CD4-positive, alpha-beta T cell treated with Interleukin-6 for 4 hours (primary cell): Measurements from ENCODE around the gene CERT1.
"Not testable (repeated sequence)": the region's sequence is repeated elsewhere in the genome, so short reads cannot be mapped to it uniquely, and the experiment has no call there.

ENCODE experiments used
- DNase-seq: peaks from one replicate; pipeline ENCODE4 v3.0.0-alpha.2; 2020; ENCODE audit warnings: mixed read lengths

The CERT1 gene

DNA sequence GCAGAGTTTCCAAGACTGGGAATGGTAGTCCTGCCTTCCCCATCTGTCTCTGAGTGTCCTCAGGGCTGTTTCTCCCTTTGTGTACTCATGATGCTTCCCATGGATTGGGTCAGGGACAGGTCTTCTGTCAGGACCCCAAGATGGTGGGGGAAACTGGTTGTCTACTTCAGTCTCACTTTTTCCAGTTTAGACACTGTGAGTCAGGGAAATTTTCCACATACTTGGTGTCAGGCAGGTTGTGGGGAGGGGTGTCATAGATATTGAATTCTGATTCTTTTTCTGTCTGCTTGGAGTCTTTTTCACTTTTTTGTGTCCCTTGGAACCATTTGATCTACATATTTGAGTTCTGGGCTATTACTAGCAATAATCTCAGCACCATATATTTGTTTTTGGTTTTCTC lies 10.6 kb upstream of the CERT1 start:
- no peak for DNase-seq

- no peak for DNase-seq
Observed at GRCh38 chr5:75521195-75521594, 9.8 kb upstream of the CERT1 start.

DNA sequence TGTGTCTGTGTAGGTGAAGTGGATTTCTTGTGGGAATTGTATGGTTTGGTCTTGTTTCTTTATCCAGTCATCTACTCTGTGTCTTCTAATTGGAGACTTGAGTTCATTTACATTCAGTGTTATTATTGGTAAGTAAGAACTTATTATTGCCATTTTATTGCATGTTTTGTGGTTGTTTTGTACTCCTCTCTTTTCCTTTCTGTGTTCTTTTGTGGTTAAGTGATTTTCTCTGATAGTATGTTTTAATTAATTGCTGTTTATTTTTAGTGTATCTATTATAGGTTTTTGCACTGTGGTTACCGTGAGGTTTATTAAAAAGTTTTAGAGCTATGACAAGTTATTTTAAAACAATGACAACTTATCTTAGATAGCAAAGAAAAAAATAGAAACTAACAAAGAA lies 8.3 kb upstream of the CERT1 start:
- DNase-seq, result no peak

- DNase-seq, result no peak
Observed at GRCh38 chr5:75514323-75514722, 2.9 kb upstream of the CERT1 start.

GRCh38 chr5:75513841-75514240 lies 2.4 kb upstream of the CERT1 start:
- no peak for DNase-seq

DNA sequence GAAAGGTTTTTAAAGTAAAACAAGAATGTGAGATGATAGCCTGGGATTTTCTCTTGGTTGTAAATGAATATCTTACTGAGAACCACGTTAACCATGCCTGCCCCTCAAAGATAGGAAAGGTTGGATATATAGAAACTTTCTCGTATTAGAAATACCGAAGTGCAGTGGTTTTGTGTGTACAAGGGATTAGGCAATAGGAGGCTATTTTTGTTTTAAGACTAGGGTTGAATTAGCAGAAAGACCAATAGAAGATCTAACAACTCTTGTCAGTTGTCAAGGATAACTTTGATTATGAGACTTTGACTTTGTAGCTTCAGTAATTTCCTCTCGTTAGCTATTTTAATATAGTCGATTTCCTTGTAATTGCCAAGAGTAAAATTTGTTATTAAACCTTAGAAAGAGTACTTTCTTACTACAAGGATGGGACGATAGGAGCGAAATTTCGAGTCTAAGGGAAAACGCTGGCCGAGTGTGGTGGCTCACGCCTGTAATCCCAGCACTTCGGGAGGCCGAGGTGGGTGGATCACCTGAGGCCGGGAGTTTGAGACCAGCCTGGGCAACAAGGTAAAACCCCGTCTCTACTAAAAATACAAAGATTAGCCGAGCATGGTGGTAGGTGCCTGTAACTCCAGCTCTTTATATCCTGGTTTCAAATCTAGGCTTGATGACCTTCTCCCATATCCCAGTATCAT lies 1.1 kb upstream of the CERT1 start:
- no peak for DNase-seq

GRCh38 chr5:75510836-75511434 lies 494 bp downstream of the CERT1 start:
- peak; percentile 32 for DNase-seq

DNA sequence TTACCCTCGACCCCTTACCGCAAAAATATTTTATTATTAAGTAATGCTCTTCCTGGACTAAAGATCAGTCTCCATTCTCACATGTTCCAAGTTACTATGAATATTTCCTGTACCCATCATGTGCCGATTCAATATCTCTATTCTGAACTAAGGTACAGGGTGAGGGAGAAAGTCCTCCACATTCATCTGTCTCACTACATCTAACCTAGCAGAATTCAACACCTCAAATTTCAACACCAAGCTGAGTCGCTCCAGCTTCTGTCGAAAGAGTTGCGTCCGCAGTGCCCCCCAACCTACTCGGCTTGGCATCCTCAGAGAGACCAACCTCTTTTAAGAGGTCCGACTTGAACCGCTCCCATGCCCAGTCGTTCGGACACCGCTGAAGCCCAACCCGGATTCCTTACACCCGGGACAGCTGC lies 1.0 kb downstream of the CERT1 start:
- DNase-seq, result peak; percentile 2

GRCh38 chr5:75509956-75510355 lies 1.5 kb downstream of the CERT1 start:
- DNase-seq, result no peak

DNA sequence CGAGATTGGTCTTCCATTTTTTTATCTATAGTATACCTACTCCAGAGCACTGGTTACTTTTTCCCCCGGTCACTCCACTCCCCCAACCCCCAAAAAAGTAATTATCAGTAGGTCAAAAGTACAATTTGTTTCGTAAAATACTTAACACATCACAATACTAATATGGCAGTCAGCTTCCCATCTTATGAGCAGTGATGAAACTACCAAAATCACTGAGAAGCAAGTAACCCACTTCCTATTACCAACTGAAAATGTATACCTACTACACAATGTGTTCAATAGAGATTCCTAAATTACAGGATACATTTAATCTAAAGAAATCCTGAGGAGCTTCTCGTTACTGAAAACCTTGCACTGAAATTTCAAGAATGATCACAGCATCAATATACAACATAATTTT lies 1.9 kb downstream of the CERT1 start:
- no peak for DNase-seq

DNA sequence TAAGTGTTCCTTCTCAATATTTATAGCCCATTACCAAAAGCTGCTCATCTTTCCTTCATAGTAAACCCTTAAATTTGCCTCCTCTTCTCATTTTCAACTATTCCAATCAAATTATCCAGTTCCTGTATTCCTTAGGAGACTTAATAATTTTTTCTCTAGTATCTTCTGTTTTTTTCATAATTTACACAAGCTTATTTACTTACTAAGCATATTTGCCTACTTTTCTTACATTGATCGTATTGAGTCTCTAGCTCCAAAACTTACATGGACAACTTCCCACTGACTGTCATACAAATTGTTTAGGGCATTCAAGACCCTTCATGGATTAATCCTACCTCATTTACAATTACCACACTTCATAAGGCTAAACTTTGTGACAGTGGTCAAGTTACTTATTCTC lies 3.6 kb downstream of the CERT1 start:
- DNase-seq, result no peak

GRCh38 chr5:75505112-75505511 lies 6.3 kb downstream of the CERT1 start:
- DNase-seq, result not testable (repeated sequence)

GRCh38 chr5:75498875-75499274 lies 12.6 kb downstream of the CERT1 start:
- DNase-seq, result not testable (repeated sequence)

- no peak for DNase-seq
Observed at GRCh38 chr5:75498208-75498777, 13.1 kb downstream of the CERT1 start.

DNA sequence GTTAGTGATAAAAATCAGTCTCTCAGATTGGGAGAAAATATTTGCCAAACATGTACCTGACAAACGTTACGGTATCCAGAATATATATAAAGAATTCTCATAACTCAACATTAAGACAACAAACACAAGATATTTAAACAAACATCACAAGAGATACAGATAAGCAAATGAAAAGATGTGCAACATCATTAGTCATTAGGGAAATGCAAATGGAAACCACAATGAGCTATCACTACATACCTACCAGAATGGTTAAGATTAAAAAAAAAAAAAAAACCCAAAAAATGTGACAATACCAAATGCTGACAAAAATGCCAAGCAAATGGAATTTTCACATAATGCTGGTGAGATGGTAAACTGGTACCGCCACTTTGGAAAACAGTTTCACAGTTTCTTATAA lies 15.4 kb downstream of the CERT1 start:
- no peak for DNase-seq

- DNase-seq, result no peak
Observed at GRCh38 chr5:75491621-75492020, 19.8 kb downstream of the CERT1 start.

- DNase-seq, result not testable (repeated sequence)
Observed at GRCh38 chr5:75489847-75490246, 21.6 kb downstream of the CERT1 start.

GRCh38 chr5:75484605-75485004 lies 26.8 kb downstream of the CERT1 start:
- no peak for DNase-seq

GRCh38 chr5:75482482-75482881 lies 28.9 kb downstream of the CERT1 start:
- DNase-seq, result no peak

DNA sequence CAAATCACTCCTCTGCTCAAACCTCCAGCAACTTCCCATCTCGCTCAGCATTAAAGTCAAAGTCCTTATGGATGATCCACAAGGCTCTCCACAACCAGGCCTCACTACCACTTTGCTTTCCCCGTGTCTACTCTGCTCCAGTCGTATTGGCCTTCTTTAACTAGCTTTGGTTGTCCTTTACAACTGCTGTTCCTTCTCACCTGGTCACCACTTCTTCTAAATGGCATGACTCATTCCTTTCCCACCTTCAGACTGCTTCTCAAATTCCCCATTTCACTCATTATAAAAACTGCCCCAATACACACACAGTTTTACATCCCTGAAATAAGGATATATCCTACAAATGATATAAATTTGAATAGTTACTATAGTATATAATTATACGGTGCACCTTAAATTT lies 30.4 kb downstream of the CERT1 start:
- DNase-seq, result no peak

DNA sequence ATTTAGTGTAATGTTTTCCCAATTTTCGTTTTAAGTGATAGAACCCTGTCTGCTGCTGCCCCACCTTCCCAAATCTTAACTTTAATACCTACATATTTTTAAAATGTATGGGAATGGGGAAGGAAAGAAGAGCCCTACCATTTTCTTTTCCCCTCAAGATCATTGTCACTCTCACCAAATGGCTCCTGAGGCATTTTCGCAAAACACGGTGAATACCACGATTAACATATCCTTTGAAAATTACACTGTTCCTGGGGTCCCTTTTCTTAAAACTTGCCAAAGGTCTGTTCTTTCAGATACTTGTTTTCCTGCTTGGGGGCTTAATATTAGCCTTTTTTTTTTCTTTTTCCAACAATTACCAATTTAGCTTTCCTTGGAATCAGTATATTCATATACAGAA lies 36.1 kb downstream of the CERT1 start:
- no peak for DNase-seq

- no peak for DNase-seq
Observed at GRCh38 chr5:75473463-75473862, 38.0 kb downstream of the CERT1 start.

GRCh38 chr5:75472973-75473372 lies 38.5 kb downstream of the CERT1 start:
- no peak for DNase-seq

DNA sequence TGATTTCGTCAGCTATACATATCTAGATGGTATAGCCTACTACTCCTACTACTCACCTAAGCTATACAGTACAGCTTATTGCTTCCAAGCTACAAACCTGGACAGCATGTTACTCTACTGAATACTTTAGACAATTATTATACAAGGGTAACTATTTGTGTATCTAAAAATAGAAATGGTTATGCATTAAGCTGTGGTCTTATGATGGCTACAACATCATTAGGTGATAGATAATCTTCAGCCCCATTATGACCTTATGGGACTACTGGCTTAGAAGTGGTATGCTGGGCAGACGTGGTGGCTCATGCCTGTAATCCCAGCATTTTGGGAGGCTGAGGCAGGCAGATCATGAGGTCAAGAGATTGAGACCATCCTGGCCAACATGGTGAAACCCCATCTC lies 40.2 kb downstream of the CERT1 start:
- no peak for DNase-seq

GRCh38 chr5:75469017-75469416 lies 42.4 kb downstream of the CERT1 start:
- no peak for DNase-seq
